ENCODE data around the gene ACOT13.

- TF ChIP-seq CTCF (IDR thresholded peaks at IDR 0.05; ENCODE audit: low read depth, low read length, poor library complexity, severe bottlenecking) = no peak
- no peak for TF ChIP-seq EZH2phosphoT487 (IDR thresholded peaks at IDR 0.05; ENCODE audit: borderline replicate concordance, low read length)
Observed at GRCh38 chr6:24744911-24745310, 78.0 kb downstream of the ACOT13 start.
